LNCAP (cell line): ENCODE data around the gene SMYD3.

Experiments used
- TF ChIP-seq, protein P1 (sequence below): fragments of 450-650 bp; IDR thresholded peaks from 2 replicates; pipeline ENCODE4 v1.5.1; 2017; ENCODE audit warnings: mild to moderate bottlenecking

The SMYD3 gene

DNA sequence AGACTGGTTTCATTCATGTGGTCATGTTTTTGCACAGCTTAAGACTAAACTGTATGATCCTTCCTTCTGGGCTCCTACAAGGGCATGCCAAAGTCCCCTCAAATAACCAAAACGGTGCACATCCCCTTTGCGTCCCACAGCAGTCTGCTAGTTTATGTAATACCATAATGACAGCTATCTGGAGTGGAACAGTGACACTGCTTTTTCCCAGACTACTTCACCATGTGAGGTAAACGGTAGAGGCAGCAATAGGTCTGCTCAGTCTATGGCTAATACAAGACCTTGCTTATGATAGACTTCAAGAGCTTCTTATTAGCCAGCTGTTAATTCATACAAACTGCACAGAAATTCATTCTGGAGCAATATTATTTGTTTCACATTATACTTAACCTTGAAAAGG is 395.5 kb downstream of the SMYD3 start:
- TF ChIP-seq, protein P1, sequence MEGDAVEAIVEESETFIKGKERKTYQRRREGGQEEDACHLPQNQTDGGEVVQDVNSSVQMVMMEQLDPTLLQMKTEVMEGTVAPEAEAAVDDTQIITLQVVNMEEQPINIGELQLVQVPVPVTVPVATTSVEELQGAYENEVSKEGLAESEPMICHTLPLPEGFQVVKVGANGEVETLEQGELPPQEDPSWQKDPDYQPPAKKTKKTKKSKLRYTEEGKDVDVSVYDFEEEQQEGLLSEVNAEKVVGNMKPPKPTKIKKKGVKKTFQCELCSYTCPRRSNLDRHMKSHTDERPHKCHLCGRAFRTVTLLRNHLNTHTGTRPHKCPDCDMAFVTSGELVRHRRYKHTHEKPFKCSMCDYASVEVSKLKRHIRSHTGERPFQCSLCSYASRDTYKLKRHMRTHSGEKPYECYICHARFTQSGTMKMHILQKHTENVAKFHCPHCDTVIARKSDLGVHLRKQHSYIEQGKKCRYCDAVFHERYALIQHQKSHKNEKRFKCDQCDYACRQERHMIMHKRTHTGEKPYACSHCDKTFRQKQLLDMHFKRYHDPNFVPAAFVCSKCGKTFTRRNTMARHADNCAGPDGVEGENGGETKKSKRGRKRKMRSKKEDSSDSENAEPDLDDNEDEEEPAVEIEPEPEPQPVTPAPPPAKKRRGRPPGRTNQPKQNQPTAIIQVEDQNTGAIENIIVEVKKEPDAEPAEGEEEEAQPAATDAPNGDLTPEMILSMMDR = no peak

DNA sequence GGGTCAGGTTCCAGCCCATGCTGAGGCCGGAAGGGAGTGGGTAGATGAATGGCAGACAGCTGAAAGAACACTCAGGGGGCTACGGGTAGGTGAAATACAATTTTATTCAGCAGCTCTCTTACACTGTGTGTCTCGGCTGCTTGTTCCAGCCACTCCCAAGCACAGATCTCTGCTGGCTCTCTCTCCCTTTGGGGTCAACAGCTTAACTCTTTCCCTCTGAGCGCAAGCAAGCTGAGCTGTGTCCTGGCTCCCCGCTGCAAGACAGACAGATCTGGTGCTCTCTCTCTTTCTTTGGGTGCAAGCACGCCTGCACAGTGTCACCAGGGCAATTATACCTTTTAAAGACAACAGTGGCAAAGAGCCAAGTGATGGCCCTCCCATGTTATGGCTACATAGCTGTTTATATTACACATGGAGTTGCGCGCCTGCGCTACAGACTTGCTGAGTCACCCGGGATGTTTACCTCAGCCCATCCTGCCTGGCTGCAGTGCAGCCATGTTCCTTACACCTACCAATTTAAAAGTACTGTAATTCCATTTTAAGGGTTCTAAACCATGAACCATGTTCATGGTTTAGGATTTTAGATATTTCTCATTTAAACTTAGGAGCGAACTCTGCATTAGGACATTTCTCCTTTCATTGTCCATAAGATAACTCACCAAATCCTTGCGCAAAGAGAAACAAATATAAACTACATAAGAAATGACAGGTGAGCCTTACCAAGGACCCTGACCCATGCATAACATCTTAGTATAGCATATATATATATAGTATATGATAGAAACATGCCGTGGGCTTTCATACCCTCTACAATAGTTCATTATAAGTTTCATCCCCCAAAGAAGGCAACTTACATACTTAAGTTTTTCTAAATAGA is 396.5 kb downstream of the SMYD3 start:
- TF ChIP-seq, protein P1 = no peak

- TF ChIP-seq, protein P1 = no peak
These were observed 398.7 kb downstream of the SMYD3 start for GRCh38 chr1:246108278-246108925.

DNA sequence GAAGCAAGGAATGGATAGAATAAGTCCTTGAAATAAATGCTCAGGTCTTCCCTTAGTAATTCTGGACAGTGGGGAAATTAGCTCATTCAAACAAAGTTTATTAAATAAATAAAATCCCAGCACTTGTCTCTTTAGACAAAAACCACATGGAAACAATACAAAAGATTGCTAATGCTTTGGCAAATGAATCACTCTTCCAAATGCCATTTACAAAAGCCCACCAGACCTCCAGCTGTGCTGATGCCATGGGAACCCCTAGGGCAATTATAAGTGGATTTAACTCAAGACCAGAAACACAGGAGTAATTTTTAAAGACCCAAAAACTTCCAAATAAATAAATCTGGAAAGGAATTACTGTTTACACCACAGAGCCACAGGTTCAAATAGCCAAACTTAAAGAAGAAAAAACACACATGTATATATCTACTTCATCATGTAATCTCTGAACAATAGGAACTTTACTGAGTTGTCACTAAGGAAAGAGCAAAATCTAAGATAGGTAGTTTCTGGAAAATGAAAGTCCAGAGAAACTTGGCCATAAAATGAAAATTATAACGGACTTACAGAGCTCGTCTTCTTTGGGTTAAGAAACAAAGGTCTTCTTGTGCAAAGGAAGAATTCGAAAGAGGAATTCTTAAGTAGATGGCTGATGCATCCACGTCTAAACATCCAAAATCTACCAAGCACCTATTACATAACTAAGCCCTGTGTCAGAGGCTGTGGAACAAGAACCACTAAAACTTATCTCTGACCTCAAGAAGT is 399.4 kb downstream of the SMYD3 start:
- TF ChIP-seq, protein P1 = no peak

- TF ChIP-seq, protein P1 = no peak
These were observed 400.7 kb downstream of the SMYD3 start for GRCh38 chr1:246106342-246106763.

- TF ChIP-seq, protein P1 = no peak
These were observed 402.2 kb downstream of the SMYD3 start for GRCh38 chr1:246104927-246105326.

DNA sequence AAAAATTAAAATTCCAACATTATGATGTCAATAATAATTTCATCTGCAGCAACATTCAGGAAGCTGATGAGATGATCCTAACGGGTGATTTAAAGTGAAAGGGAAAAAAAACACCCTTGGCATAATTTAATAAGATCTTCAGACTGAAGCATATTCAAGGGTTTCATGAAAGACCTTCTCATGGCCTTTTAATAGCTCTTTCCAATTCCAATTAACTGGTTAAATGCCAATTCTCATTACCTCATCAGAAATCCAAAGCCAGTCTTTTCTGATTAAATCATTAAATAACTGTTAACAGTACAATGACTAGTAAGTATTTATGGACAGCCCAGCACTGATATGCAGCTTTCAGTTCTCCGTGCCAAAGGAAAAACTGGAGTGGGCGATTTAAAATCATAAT is 407.5 kb downstream of the SMYD3 start:
- TF ChIP-seq, protein P1 = no peak
